Hindlimb muscle (tissue), 1 donor: ENCODE data around the gene SPAG4. TPM values are rescaled to one million over a fixed set of nuclear protein-coding genes. Genes with fewer than 3 reads are reported as not detected.

ENCODE experiments used
- DNase-seq: peaks from one replicate; pipeline ENCODE4 v3.0.0-alpha.2; 2013
- polyA plus RNA-seq: library from polyadenylated mRNA; unstranded; fragments of 120-200 nt; gene quantifications from one replicate; pipeline ENCODE4 v1.2.1, GENCODE V29; 2013; ENCODE audit not compliant: insufficient read length

Gene SPAG4
- polyA plus RNA-seq, 1 donor: 3.7 TPM

- DNase-seq: no peak
Observed at GRCh38 chr20:35599776-35600120, 15.9 kb upstream of the SPAG4 start.

- DNase-seq: no peak
Observed at GRCh38 chr20:35600176-35600992, 15.2 kb upstream of the SPAG4 start.

GRCh38 chr20:35600993-35601973 lies 14.3 kb upstream of the SPAG4 start:
- peak; percentile 92 for DNase-seq

GRCh38 chr20:35601990-35602389 lies 13.6 kb upstream of the SPAG4 start:
- no peak for DNase-seq

GRCh38 chr20:35602851-35603495 lies 12.7 kb upstream of the SPAG4 start:
- no peak for DNase-seq

- no peak for DNase-seq
Observed at GRCh38 chr20:35603695-35604448, 11.8 kb upstream of the SPAG4 start.

GRCh38 chr20:35604449-35604747 lies 11.2 kb upstream of the SPAG4 start:
- DNase-seq: no peak

GRCh38 chr20:35606127-35606526 lies 9.5 kb upstream of the SPAG4 start:
- no peak for DNase-seq

GRCh38 chr20:35607003-35607735 lies 8.5 kb upstream of the SPAG4 start:
- no peak for DNase-seq

GRCh38 chr20:35610833-35611427 lies 4.7 kb upstream of the SPAG4 start:
- DNase-seq: no peak

- DNase-seq: no peak
Observed at GRCh38 chr20:35611482-35611881, 4.1 kb upstream of the SPAG4 start.

GRCh38 chr20:35616465-35617396 lies 1.1 kb downstream of the SPAG4 start:
- peak; percentile 81 for DNase-seq

- DNase-seq: peak; percentile 74
Observed at GRCh38 chr20:35617397-35618262, 2.0 kb downstream of the SPAG4 start.

GRCh38 chr20:35618263-35619131 lies 2.9 kb downstream of the SPAG4 start:
- no peak for DNase-seq

GRCh38 chr20:35619196-35620095 lies 3.8 kb downstream of the SPAG4 start:
- DNase-seq: peak; percentile 88

GRCh38 chr20:35620818-35621559 lies 5.4 kb downstream of the SPAG4 start:
- no peak for DNase-seq
